Activated T-helper 1 cell treated with anti-CD3 and anti-CD28 coated beads, Interleukin-12 subunit alpha, Interleukin-12 subunit beta, Interleukin-2, Interleukin-4 antibody, amounts not matched to agents 30 ng/mL and 10 ng/mL and 1 ng/mL, durations not matched to agents 14 hours and 24 hours and 36 hours (primary cell): ENCODE measurements around the gene DNAI4. TPM values are rescaled to one million over a fixed set of nuclear protein-coding genes. Genes with fewer than 3 reads are reported as not detected.

ENCODE experiments used
- DNase-seq: peaks from one replicate; pipeline ENCODE4 v3.0.0; 2021; ENCODE audit warnings: low spot score
- H3K27ac Mint-ChIP-seq: one replicate; pipeline ENCODE4 v1.8.0; 2021; ENCODE audit warnings: mild to moderate bottlenecking, mixed read lengths
- H3K27me3 Mint-ChIP-seq: one replicate; pipeline ENCODE4 v1.8.0; 2022; ENCODE audit warnings: mild to moderate bottlenecking, moderate library complexity, mixed read lengths; ENCODE audit not compliant: insufficient read depth
- H3K36me3 Mint-ChIP-seq: one replicate; pipeline ENCODE4 v1.8.0; 2021; ENCODE audit warnings: low read depth, mixed read lengths
- H3K4me1 Mint-ChIP-seq: one replicate; pipeline ENCODE4 v1.8.0; 2021; ENCODE audit warnings: low read depth, mixed read lengths
- H3K4me3 Mint-ChIP-seq: one replicate; pipeline ENCODE4 v1.8.0; 2021; ENCODE audit warnings: mild to moderate bottlenecking, moderate library complexity, mixed read lengths
- H3K9me3 Mint-ChIP-seq: one replicate; pipeline ENCODE4 v1.8.0; 2021; ENCODE audit warnings: mixed read lengths
- intact Hi-C: fragments of 100-400 bp; cut with micrococcal nuclease; formaldehyde crosslinking; loops from one replicate; pipeline ENCODE4 v1.15.1; 2024
- total RNA-seq: library from RNA; stranded (reverse); gene quantifications from 2 replicates; pipeline ENCODE4 v1.2.3, GENCODE V29; 2022

Gene DNAI4
- total RNA-seq, 1 donor from 2014 or later: 1.2 TPM

- H3K27ac Mint-ChIP-seq: no peak overlapping the region
Measured at GRCh38 chr1:66938613-66939012, 14.0 kb upstream of the DNAI4 start.

GRCh38 chr1:66937529-66938234 is 13.0 kb upstream of the DNAI4 start:
- H3K9me3 Mint-ChIP-seq: no peaks in the 10 kb centered on the region
- H3K4me3 Mint-ChIP-seq: no peak overlapping the region
- H3K27ac Mint-ChIP-seq: no peak overlapping the region
- peaks cover 29% of the 10 kb centered on the region for H3K36me3 Mint-ChIP-seq
- no peaks in the 10 kb centered on the region for H3K27me3 Mint-ChIP-seq
- intact Hi-C loops: no loop called here
- peaks cover 84% of the 10 kb centered on the region for H3K4me1 Mint-ChIP-seq
- no peak for DNase-seq

More at GRCh38 chr1:66938613-66939012, 14.0 kb upstream of the DNAI4 start:
- DNase-seq: no peak
- no peaks in the 10 kb centered on the region for H3K27me3 Mint-ChIP-seq
- no peaks in the 10 kb centered on the region for H3K9me3 Mint-ChIP-seq
- peaks cover 80% of the 10 kb centered on the region for H3K4me1 Mint-ChIP-seq
- peaks cover 32% of the 10 kb centered on the region for H3K36me3 Mint-ChIP-seq
- H3K4me3 Mint-ChIP-seq: no peak overlapping the region
- intact Hi-C loops: loop anchor here (1.0 kb wide), 1 partner anchor 7 kb away; no protein-coding TSS in a partner anchor

GRCh38 chr1:66933887-66934700 is 9.4 kb upstream of the DNAI4 start:
- DNase-seq: no peak
- H3K27me3 Mint-ChIP-seq: no peaks in the 10 kb centered on the region
- H3K36me3 Mint-ChIP-seq: peaks cover 19% of the 10 kb centered on the region
- peak overlapping the region; percentile 67 for H3K27ac Mint-ChIP-seq
- no peaks in the 10 kb centered on the region for H3K9me3 Mint-ChIP-seq
- peak overlapping the region; percentile 75 for H3K4me3 Mint-ChIP-seq
- intact Hi-C loops: loop anchor here (2.0 to 5.0 kb wide), 7 partner anchors 15 to 1787 kb away; partner anchors contain the start of gene AK4
- peaks cover 72% of the 10 kb centered on the region for H3K4me1 Mint-ChIP-seq

- no peak for DNase-seq
- Mint-ChIP-seq H3K27me3 (no peaks in the 10 kb centered on the region), H3K4me1 (peaks cover 70% of the 10 kb centered on the region), H3K9me3 (no peaks in the 10 kb centered on the region), H3K36me3 (peaks cover 25% of the 10 kb centered on the region), H3K4me3 (peak overlapping the region; percentile 75), H3K27ac (peak overlapping the region; percentile 79)
- intact Hi-C loops: loop anchor here (5.0 kb wide), 5 partner anchors 240 to 1785 kb away; partner anchors contain the start of gene AK4
Measured at GRCh38 chr1:66932291-66932690, 7.6 kb upstream of the DNAI4 start.

- Mint-ChIP-seq H3K36me3 (peaks cover 20% of the 10 kb centered on the region), H3K27me3 (no peaks in the 10 kb centered on the region), H3K9me3 (no peaks in the 10 kb centered on the region), H3K27ac (peak overlapping the region; percentile 91), H3K4me3 (peak overlapping the region; percentile 89), H3K4me1 (peaks cover 70% of the 10 kb centered on the region)
- intact Hi-C loops: loop anchor here (1.0 to 5.0 kb wide), 7 partner anchors 8 to 1784 kb away; partner anchors contain the start of gene AK4
- DNase-seq: no peak
Measured at GRCh38 chr1:66931590-66931989, 6.9 kb upstream of the DNAI4 start.

GRCh38 chr1:66930823-66931174 is 6.1 kb upstream of the DNAI4 start:
- Mint-ChIP-seq H3K27me3 (no peaks in the 10 kb centered on the region), H3K4me1 (peaks cover 72% of the 10 kb centered on the region), H3K27ac (peak overlapping the region; percentile 91), H3K4me3 (peak overlapping the region; percentile 89), H3K9me3 (no peaks in the 10 kb centered on the region), H3K36me3 (peaks cover 24% of the 10 kb centered on the region)
- intact Hi-C loops: loop anchor here (1.0 to 5.0 kb wide), 8 partner anchors 9 to 1783 kb away; partner anchors contain the start of genes AK4 and SERBP1
- no peak for DNase-seq

GRCh38 chr1:66929999-66930822 is 5.6 kb upstream of the DNAI4 start:
- peak overlapping the region; percentile 89 for H3K4me3 Mint-ChIP-seq
- no peaks in the 10 kb centered on the region for H3K27me3 Mint-ChIP-seq
- DNase-seq: peak; percentile 93
- H3K27ac Mint-ChIP-seq: peak overlapping the region; percentile 93
- peaks cover 72% of the 10 kb centered on the region for H3K4me1 Mint-ChIP-seq
- no peaks in the 10 kb centered on the region for H3K9me3 Mint-ChIP-seq
- H3K36me3 Mint-ChIP-seq: peaks cover 24% of the 10 kb centered on the region
- intact Hi-C loops: loop anchor here (1.0 to 10.0 kb wide), 12 partner anchors 51 to 1783 kb away; partner anchors contain the start of genes AK4, DEPDC1, LEPR and LEPROT

GRCh38 chr1:66929691-66929998 is 5.0 kb upstream of the DNAI4 start:
- Mint-ChIP-seq H3K4me3 (peak overlapping the region; percentile 89), H3K27me3 (no peaks in the 10 kb centered on the region), H3K4me1 (peaks cover 66% of the 10 kb centered on the region), H3K9me3 (no peaks in the 10 kb centered on the region), H3K27ac (peak overlapping the region; percentile 93), H3K36me3 (peaks cover 24% of the 10 kb centered on the region)
- no peak for DNase-seq
- intact Hi-C loops: loop anchor here (5.0 to 10.0 kb wide), 5 partner anchors 655 to 1568 kb away; partner anchors contain the start of genes DEPDC1, LEPR and LEPROT

- Mint-ChIP-seq H3K9me3 (no peaks in the 10 kb centered on the region), H3K4me3 (peak overlapping the region; percentile 89), H3K27ac (peak overlapping the region; percentile 93), H3K27me3 (no peaks in the 10 kb centered on the region), H3K36me3 (peaks cover 24% of the 10 kb centered on the region), H3K4me1 (peaks cover 65% of the 10 kb centered on the region)
- DNase-seq: no peak
- intact Hi-C loops: loop anchor here (5.0 to 10.0 kb wide), 5 partner anchors 654 to 1568 kb away; partner anchors contain the start of genes DEPDC1, LEPR and LEPROT
Measured at GRCh38 chr1:66929146-66929688, 4.6 kb upstream of the DNAI4 start.

GRCh38 chr1:66927528-66927927 is 2.9 kb upstream of the DNAI4 start:
- peak overlapping the region; percentile 22 for H3K4me3 Mint-ChIP-seq
- intact Hi-C loops: loop anchor here (5.0 to 10.0 kb wide), 5 partner anchors 653 to 1570 kb away; partner anchors contain the start of genes DEPDC1, LEPR and LEPROT
- H3K36me3 Mint-ChIP-seq: peaks cover 24% of the 10 kb centered on the region
- H3K27ac Mint-ChIP-seq: no peak overlapping the region
- DNase-seq: no peak
- H3K9me3 Mint-ChIP-seq: no peaks in the 10 kb centered on the region
- H3K4me1 Mint-ChIP-seq: peaks cover 66% of the 10 kb centered on the region
- H3K27me3 Mint-ChIP-seq: no peaks in the 10 kb centered on the region

GRCh38 chr1:66925944-66926343 is 1.3 kb upstream of the DNAI4 start:
- peak overlapping the region; percentile 97 for H3K27ac Mint-ChIP-seq
- no peak for DNase-seq
- H3K9me3 Mint-ChIP-seq: no peaks in the 10 kb centered on the region
- intact Hi-C loops: loop anchor here (1.0 to 10.0 kb wide), 11 partner anchors 127 to 1571 kb away; partner anchors contain the start of genes DEPDC1, LEPR, LEPROT and SERBP1
- H3K4me1 Mint-ChIP-seq: peaks cover 66% of the 10 kb centered on the region
- H3K27me3 Mint-ChIP-seq: no peaks in the 10 kb centered on the region
- H3K36me3 Mint-ChIP-seq: peaks cover 21% of the 10 kb centered on the region
- H3K4me3 Mint-ChIP-seq: peak overlapping the region; percentile 93

GRCh38 chr1:66925558-66925910 is 878 bp upstream of the DNAI4 start:
- Mint-ChIP-seq H3K4me1 (peaks cover 66% of the 10 kb centered on the region), H3K27me3 (no peaks in the 10 kb centered on the region), H3K4me3 (peak overlapping the region; percentile 93), H3K9me3 (no peaks in the 10 kb centered on the region), H3K36me3 (peaks cover 21% of the 10 kb centered on the region), H3K27ac (peak overlapping the region; percentile 97)
- DNase-seq: no peak
- intact Hi-C loops: loop anchor here (1.0 to 10.0 kb wide), 11 partner anchors 127 to 1572 kb away; partner anchors contain the start of genes DEPDC1, LEPR, LEPROT and SERBP1
